PC-3 (cell line): ENCODE results near the gene SLC8A1. TPM values are rescaled to one million over a fixed set of nuclear protein-coding genes. Genes with fewer than 3 reads are reported as not detected.

Source experiments
- ATAC-seq: fragments of 200-7000 bp; cut with Tn5 transposase; 2 replicates; pipeline ENCODE4 v1.9.1; 2020; ENCODE audit warnings: mild to moderate bottlenecking, moderate library complexity
- BruUV-seq: library from RNA; stranded (reverse); fragments of 400-500 nt; replicated peaks from 2 replicates; lab custom pipeline; 2021; lab: Mats Ljungman, UMichigan
- CTCF ChIA-PET: fragments of 300-600 bp; sonication (Branson Sonifier 250); formaldehyde crosslinking; loops from one replicate; lab custom pipeline; 2022; ENCODE audit warnings: antibody characterized with exemption; lab: Charles Lee
- POLR2A ChIA-PET: fragments of 300-600 bp; sonication (Branson Sonifier 250); formaldehyde crosslinking; loops from one replicate; lab custom pipeline; 2022; ENCODE audit warnings: antibody characterized with exemption; ENCODE audit not compliant: unreplicated experiment; lab: Charles Lee
- DNase-seq: peaks from one replicate; pipeline ENCODE4 v3.0.0-alpha.2; 2015
- H2AFZ ChIP-seq: fragments of 300-600 bp; sonication (generic); 2 replicates; pipeline ENCODE4 v1.6.0; 2016; ENCODE audit warnings: antibody characterized with exemption, low read length
- H3F3A ChIP-seq: fragments of 300-600 bp; sonication (generic); one replicate; pipeline ENCODE4 v1.6.0; 2017; ENCODE audit warnings: antibody characterized with exemption, low read length, control low read depth, mild to moderate bottlenecking; ENCODE audit not compliant: unreplicated experiment
- H3K27ac ChIP-seq: fragments of 300-600 bp; sonication (generic); 2 replicates; pipeline ENCODE4 v1.5.1; 2016; ENCODE audit warnings: mild to moderate bottlenecking, low read length
- H3K27me3 ChIP-seq: fragments of 300-600 bp; sonication (generic); 2 replicates; pipeline ENCODE4 v1.6.1; 2016; ENCODE audit warnings: low read length, mixed read lengths
- H3K36me3 ChIP-seq: fragments of 300-600 bp; sonication (generic); 2 replicates; pipeline ENCODE4 v1.6.1; 2016; ENCODE audit warnings: low read depth, mixed run types, low read length, mixed read lengths
- H3K4me1 ChIP-seq: fragments of 300-600 bp; sonication (generic); 2 replicates; pipeline ENCODE4 v1.5.1; 2016; ENCODE audit warnings: low read length; ENCODE audit not compliant: insufficient read depth
- H3K4me2 ChIP-seq: fragments of 300-600 bp; sonication (generic); 2 replicates; pipeline ENCODE4 v1.6.0; 2016; ENCODE audit warnings: low read length
- H3K4me3 ChIP-seq: fragments of 300-600 bp; sonication (generic); 2 replicates; pipeline ENCODE4 v1.5.1; 2016; ENCODE audit warnings: mild to moderate bottlenecking, low read length, mixed read lengths
- H3K79me2 ChIP-seq: fragments of 300-600 bp; sonication (generic); 2 replicates; pipeline ENCODE4 v1.6.1; 2017; ENCODE audit warnings: low read length, mixed read lengths
- H3K9ac ChIP-seq: fragments of 300-600 bp; sonication (generic); 2 replicates; pipeline ENCODE4 v1.6.0; 2016; ENCODE audit warnings: mild to moderate bottlenecking, low read length
- H3K9me2 ChIP-seq: fragments of 300-600 bp; sonication (generic); replicated peaks from 2 replicates; pipeline ENCODE4 v1.6.1; 2016; ENCODE audit warnings: mixed run types, low read length, mixed read lengths
- H3K9me3 ChIP-seq: fragments of 300-600 bp; sonication (generic); 2 replicates; pipeline ENCODE4 v1.6.1; 2016; ENCODE audit warnings: low read length, mixed read lengths
- H4K20me1 ChIP-seq: fragments of 300-600 bp; sonication (generic); 2 replicates; pipeline ENCODE4 v1.6.1; 2016; ENCODE audit warnings: low read length, mixed read lengths
- CTCF ChIP-seq: fragments of 300-600 bp; sonication (generic); conservative IDR thresholded peaks from 2 replicates; pipeline ENCODE4 v1.5.1; 2017; ENCODE audit warnings: antibody characterized with exemption, low read depth, mild to moderate bottlenecking, low read length
- EZH2 ChIP-seq: fragments of 300-600 bp; sonication (generic); IDR thresholded peaks from one replicate; pipeline ENCODE4 v1.6.1; 2017; ENCODE audit warnings: antibody characterized with exemption, mild to moderate bottlenecking, low read length; ENCODE audit not compliant: unreplicated experiment
- EZH2phosphoT487 ChIP-seq: fragments of 300-600 bp; sonication (generic); IDR thresholded peaks from 2 replicates; pipeline ENCODE4 v1.6.1; 2018; ENCODE audit warnings: mild to moderate bottlenecking, antibody characterized with exemption, low read length, borderline replicate concordance
- intact Hi-C: fragments of 100-400 bp; cut with micrococcal nuclease; formaldehyde crosslinking; loops from 2 replicates; pipeline ENCODE4 v1.9.0; 2023
- total RNA-seq: library from RNA; depleted of rRNA; stranded (reverse); fragments of >200 nt; gene quantifications from 2 replicates; pipeline ENCODE4 v1.2.3, GENCODE V29; 2014

SLC8A1 gene
- total RNA-seq, 1 experiment from 2014 or later: 1.3 TPM

GRCh38 chr2:40103163-40103562 lies 348.7 kb downstream of the SLC8A1 start:
- no peaks in the 10 kb centered on the region for H3K27me3 ChIP-seq
- no peak for ATAC-seq
- H3K79me2 ChIP-seq: no peaks in the 10 kb centered on the region
- H3K27ac ChIP-seq: no peak overlapping the region; the same call in 1 of the 2 replicates
- H3K9ac ChIP-seq: no peak overlapping the region
- no peaks in the 10 kb centered on the region for H3K9me3 ChIP-seq
- peaks cover 9% of the 10 kb centered on the region for H3F3A ChIP-seq
- H4K20me1 ChIP-seq: no peaks in the 10 kb centered on the region
- no TSS peak for BruUV-seq
- TF ChIP-seq EZH2 (no peak), CTCF (no peak), EZH2phosphoT487 (no peak)
- H3K4me1 ChIP-seq: peaks cover 29% of the 10 kb centered on the region
- H3K4me2 ChIP-seq: peak overlapping the region; percentile 26; the same call in 1 of the 2 replicates
- intact Hi-C loops: no loop called here
- H2AFZ ChIP-seq: 0 out of 2 replicates have a peak overlapping the region, but pooled peaks have one; percentile 28
- ChIA-PET POLR2A (no interaction called here), CTCF (no interaction called here)
- DNase-seq: no peak
- H3K36me3 ChIP-seq: no peaks in the 10 kb centered on the region
- no peaks in the 10 kb centered on the region for H3K9me2 ChIP-seq
- no peak overlapping the region for H3K4me3 ChIP-seq

GRCh38 chr2:40102447-40102846 lies 349.4 kb downstream of the SLC8A1 start:
- no peak overlapping the region for H2AFZ ChIP-seq
- no peak overlapping the region for H3K27ac ChIP-seq
- H3K9me3 ChIP-seq: no peaks in the 10 kb centered on the region
- intact Hi-C loops: no loop called here
- POLR2A ChIA-PET: no interaction called here
- CTCF ChIA-PET: no interaction called here
- no peak overlapping the region for H3K9ac ChIP-seq
- no peaks in the 10 kb centered on the region for H3K79me2 ChIP-seq
- no peaks in the 10 kb centered on the region for H3K9me2 ChIP-seq
- H4K20me1 ChIP-seq: no peaks in the 10 kb centered on the region
- no peak overlapping the region for H3K4me2 ChIP-seq
- no TSS peak for BruUV-seq
- no peaks in the 10 kb centered on the region for H3K27me3 ChIP-seq
- no peaks in the 10 kb centered on the region for H3K36me3 ChIP-seq
- peaks cover 36% of the 10 kb centered on the region for H3K4me1 ChIP-seq
- ATAC-seq (no peak), DNase-seq (no peak)
- H3F3A ChIP-seq: peaks cover 9% of the 10 kb centered on the region
- TF ChIP-seq CTCF (no peak), EZH2phosphoT487 (no peak), EZH2 (no peak)
- no peak overlapping the region for H3K4me3 ChIP-seq

- Histone ChIP-seq H3K9me2 (no peaks in the 10 kb centered on the region), H3K4me1 (peaks cover 49% of the 10 kb centered on the region), H4K20me1 (no peaks in the 10 kb centered on the region), H3K4me2 (no peak overlapping the region), H3K27ac (no peak overlapping the region), H3K4me3 (no peak overlapping the region), H3K27me3 (no peaks in the 10 kb centered on the region), H3K36me3 (no peaks in the 10 kb centered on the region), H3F3A (peaks cover 9% of the 10 kb centered on the region), H3K9me3 (no peaks in the 10 kb centered on the region), H2AFZ (no peak overlapping the region), H3K79me2 (no peaks in the 10 kb centered on the region), H3K9ac (no peak overlapping the region)
- no peak for ATAC-seq
- ChIA-PET CTCF (no interaction called here), POLR2A (no interaction called here)
- no TSS peak for BruUV-seq
- no peak for DNase-seq
- TF ChIP-seq EZH2phosphoT487: no peak
- intact Hi-C loops: no loop called here
These were observed 350.7 kb downstream of the SLC8A1 start for GRCh38 chr2:40101131-40101575.
